ENCODE measurements around the gene GDPGP1. TPM values are rescaled to one million over a fixed set of nuclear protein-coding genes. Genes with fewer than 3 reads are reported as not detected.
A peak's percentile ranks its signal among the peaks of the same experiment; 100 is the strongest.
"Not testable (repeated sequence)": the region's sequence is repeated elsewhere in the genome, so short reads cannot be mapped to it uniquely, and the experiment has no call there.

GDPGP1 gene
- total RNA-seq, 2 experiments from 2014 or later = 10.3 to 10.5 TPM

DNA sequence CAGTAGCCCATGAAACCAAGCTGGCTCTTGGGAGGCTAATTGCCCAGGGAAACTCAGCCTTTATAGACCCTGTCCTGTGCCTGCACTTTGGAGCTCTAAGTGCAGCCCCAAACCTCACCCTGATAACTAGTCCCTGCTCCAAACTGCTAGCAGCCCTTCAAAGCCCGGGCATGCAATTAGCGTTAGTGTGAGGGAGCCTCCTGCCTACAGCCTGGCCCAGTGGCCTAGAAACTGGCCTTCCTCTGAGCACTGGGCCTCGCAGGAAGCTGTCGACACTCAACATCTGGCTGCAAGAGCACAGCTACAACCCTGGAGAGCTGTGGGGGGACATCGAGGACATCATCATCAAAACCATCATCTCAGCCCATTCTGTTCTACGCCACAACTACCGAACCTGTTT lies 23.8 kb downstream of the GDPGP1 start:
- CTCF ChIA-PET = no interaction called here
- POLR2A ChIA-PET = interaction anchor here (1.0 to 1.3 kb wide), 3 partner anchors 9 to 25 kb away, joined by 3 read pairs; no protein-coding TSS in a partner anchor
- Mint-ChIP-seq H3K27me3 (no peaks in the 10 kb centered on the region), H3K4me1 (peaks cover 34% of the 10 kb centered on the region), H3K36me3 (ENCODE audit: low read depth) (peaks cover 2% of the 10 kb centered on the region), H3K9me3 (no peaks in the 10 kb centered on the region), H3K27ac (peak overlapping the region; percentile 41), H3K4me3 (no peak overlapping the region)
- DNase-seq = no peak

DNA sequence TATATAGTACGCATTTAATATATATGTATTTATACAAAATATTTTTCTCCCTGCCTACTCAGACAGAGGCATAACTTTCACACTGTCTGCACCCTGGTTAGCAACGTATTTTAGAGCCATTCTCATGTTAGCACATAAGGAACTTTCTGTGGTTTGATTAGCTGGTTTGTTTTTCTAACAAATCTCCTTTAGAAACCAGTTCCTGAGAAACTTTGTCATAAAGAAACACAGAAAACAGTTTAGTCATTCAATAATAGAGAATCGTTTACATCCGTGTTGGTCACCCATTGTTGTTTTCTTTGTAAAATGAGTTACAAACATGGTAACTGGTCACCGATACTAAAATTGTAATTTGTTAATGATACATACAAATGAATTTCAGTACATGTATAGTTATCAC lies 25.5 kb downstream of the GDPGP1 start:
- Mint-ChIP-seq H3K4me1 (peaks cover 43% of the 10 kb centered on the region), H3K36me3 (ENCODE audit: low read depth) (peaks cover 2% of the 10 kb centered on the region), H3K4me3 (no peak overlapping the region), H3K9me3 (no peaks in the 10 kb centered on the region), H3K27ac (peak overlapping the region; percentile 66), H3K27me3 (no peaks in the 10 kb centered on the region)
- CTCF ChIA-PET = interaction anchor here (0.6 to 1.6 kb wide), 2 partner anchors 42 to 592 kb away, joined by 4 to 6 read pairs; no protein-coding TSS in a partner anchor
- POLR2A ChIA-PET = interaction anchor here (0.8 to 1.4 kb wide), 3 partner anchors 11 to 27 kb away, joined by 3 to 12 read pairs (median 4); partner anchors contain the start of genes CIB1 and GDPGP1
- DNase-seq = no peak

DNA sequence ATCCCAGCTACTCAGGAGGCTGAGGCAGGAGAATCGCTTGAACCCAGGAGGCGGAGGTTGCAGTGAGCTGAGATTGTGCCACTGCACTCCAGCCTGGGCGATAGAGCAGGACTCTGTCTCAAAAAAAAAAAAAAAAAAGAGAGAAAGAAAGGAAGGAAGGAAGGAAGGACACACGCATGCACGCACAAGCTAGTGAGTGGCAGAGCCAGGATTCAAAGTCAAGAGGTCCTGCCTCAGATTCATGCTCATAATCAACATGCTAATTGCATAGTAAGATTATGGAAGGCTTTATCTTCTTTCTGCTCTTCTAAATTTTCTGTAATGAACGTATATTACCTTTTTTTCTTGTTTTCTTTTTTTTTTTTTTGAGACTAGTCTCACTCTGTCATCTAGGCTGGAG lies 26.7 kb downstream of the GDPGP1 start:
- not testable (repeated sequence) for H3K4me3 Mint-ChIP-seq; H3K36me3 Mint-ChIP-seq (ENCODE audit: low read depth); DNase-seq; H3K27me3 Mint-ChIP-seq; H3K9me3 Mint-ChIP-seq; H3K27ac Mint-ChIP-seq
- ChIA-PET POLR2A (interaction anchor here (1.5 to 4.4 kb wide), 2 partner anchors 27 to 29 kb away, joined by 5 to 27 read pairs; partner anchors contain the start of genes CIB1 and GDPGP1), CTCF (interaction anchor here (0.7 to 2.0 kb wide), 3 partner anchors 12 to 33 kb away, joined by 3 to 6 read pairs (median 4); partner anchors contain the start of gene TTLL13)
- H3K4me1 Mint-ChIP-seq = peaks cover 47% of the 10 kb centered on the region

DNA sequence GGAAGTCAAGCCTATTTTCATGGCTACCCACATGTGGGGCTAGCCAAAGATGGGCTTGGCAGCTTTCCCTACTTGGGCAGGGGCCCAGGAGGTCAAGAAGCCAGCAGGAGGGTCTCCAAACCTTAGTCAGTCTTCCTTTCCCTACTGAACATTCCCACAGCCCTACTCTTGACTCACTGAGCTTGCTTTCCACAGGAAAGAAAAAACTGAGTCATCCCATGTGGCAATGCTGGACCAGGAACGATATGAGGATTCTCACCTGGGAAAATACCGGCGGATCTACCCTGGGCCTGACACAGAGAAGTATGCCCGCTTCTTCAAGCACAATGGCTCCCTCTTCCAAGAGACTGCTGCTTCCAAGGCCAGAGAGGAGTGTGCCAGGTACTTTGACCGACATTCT lies 27.8 kb downstream of the GDPGP1 start:
- DNase-seq = no peak
- H3K36me3 Mint-ChIP-seq (ENCODE audit: low read depth) = peaks cover 5% of the 10 kb centered on the region
- ChIA-PET CTCF (interaction anchor here (1.8 to 2.0 kb wide), 2 partner anchors 13 to 31 kb away, joined by 4 to 6 read pairs; partner anchors contain the start of gene TTLL13), POLR2A (interaction anchor here (1.5 to 4.4 kb wide), 2 partner anchors 28 to 30 kb away, joined by 5 to 27 read pairs; partner anchors contain the start of genes CIB1 and GDPGP1)
- no peak overlapping the region for H3K27ac Mint-ChIP-seq
- no peaks in the 10 kb centered on the region for H3K27me3 Mint-ChIP-seq
- peaks cover 51% of the 10 kb centered on the region for H3K4me1 Mint-ChIP-seq
- no peaks in the 10 kb centered on the region for H3K9me3 Mint-ChIP-seq
- no peak overlapping the region for H3K4me3 Mint-ChIP-seq

DNA sequence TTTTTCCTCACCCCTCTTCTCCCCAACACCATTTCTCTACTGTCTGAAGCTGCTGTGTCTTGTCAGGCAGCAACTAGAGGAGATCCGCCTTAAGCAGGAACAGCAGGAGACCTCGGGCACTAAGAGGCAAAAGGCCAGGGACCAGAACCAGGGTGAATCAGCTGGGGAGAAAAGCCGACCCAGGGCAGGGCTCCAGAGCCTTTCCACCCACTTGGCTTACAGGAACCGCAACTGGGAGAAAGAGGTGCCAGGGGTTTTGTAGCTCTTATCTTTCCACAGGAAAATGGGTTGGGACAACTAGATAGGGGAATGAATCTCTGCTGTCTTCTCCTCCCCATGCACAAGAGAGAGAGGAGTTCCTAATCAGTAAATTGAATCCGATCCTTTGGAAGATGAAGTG lies 28.4 kb downstream of the GDPGP1 start:
- no peak overlapping the region for H3K4me3 Mint-ChIP-seq

DNA sequence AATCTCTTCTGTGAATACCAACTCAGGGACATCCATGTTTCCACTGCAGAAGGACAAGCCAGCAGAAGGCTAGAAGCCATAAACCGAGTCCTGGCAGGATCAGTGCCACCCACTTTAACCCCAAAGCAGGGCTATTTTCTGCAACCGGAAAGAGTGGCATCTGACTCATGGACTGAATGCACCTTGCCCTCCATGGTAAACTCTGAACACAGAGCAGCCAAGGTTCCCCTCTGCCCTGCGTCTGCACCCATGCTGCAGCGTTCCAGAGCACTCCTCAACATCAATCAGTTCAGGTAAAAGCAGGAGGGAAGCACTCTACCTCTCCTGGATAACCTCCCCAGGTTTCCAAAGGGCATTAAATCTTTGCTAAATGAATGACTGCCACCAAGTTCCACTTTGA lies 30.7 kb downstream of the GDPGP1 start:
- Mint-ChIP-seq H3K4me1 (peaks cover 48% of the 10 kb centered on the region), H3K9me3 (no peaks in the 10 kb centered on the region), H3K4me3 (peak overlapping the region; percentile 87), H3K36me3 (ENCODE audit: low read depth) (peaks cover 21% of the 10 kb centered on the region), H3K27ac (peak overlapping the region; percentile 90), H3K27me3 (no peaks in the 10 kb centered on the region)
- ChIA-PET CTCF (no interaction called here), POLR2A (no interaction called here)
- peak; percentile 61 for DNase-seq

More for the DNA sequence above, 28.4 kb downstream of the GDPGP1 start:
- Mint-ChIP-seq H3K9me3 (no peaks in the 10 kb centered on the region), H3K36me3 (ENCODE audit: low read depth) (peaks cover 6% of the 10 kb centered on the region), H3K27ac (no peak overlapping the region), H3K4me1 (peaks cover 52% of the 10 kb centered on the region), H3K27me3 (no peaks in the 10 kb centered on the region)
- CTCF ChIA-PET = no interaction called here
- DNase-seq = no peak
- POLR2A ChIA-PET = interaction anchor here (1.5 to 4.4 kb wide), 2 partner anchors 29 to 31 kb away, joined by 5 to 27 read pairs; partner anchors contain the start of genes CIB1 and GDPGP1

DNA sequence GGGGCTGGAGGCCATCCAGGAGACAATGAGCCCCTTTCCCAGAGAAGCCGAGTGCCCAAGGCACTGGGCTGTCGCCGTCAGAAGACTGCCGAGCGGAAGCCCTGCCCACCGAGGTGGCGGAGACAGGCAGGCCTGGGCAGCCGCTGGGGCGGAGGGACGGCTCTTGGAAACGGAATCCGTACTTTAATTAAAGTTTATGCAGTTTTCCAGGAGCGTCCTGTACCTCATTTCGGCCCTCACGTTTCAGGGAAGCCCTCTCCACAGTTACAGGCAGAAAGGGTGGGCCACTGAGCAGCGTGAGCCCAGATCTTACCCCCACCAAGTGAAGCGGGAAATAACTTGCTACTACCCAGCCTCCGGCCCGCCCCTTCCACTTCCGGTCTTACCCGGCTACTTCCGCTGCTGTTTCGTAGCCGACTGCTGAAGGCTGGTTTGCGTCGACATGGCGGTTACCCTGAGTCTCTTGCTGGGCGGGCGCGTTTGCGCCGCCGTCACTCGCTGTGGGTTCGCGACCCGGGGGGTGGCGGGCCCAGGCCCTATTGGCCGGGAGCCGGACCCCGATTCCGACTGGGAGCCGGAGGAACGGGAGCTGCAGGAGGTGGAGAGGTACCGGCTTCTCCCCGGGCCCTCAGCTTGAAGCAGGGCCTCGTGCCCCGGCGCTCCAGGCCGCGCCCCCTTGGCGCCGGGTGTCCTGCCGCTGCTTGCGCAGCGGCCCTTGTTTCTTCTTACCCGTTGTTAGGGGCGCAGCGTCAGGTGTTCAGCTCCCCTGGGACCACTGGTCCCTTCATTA lies 31.5 kb downstream of the GDPGP1 start, which contains the start of gene NGRN:
Gene NGRN (plus strand): TSS at position 402 of the 790 bp plus-strand sequence. CDS start 41 bp downstream, at position 443.
- peak; percentile 94 for DNase-seq
- Mint-ChIP-seq H3K9me3 (no peaks in the 10 kb centered on the region), H3K27me3 (no peaks in the 10 kb centered on the region), H3K4me3 (peak within 1 kb of the TSS; percentile 87), H3K36me3 (ENCODE audit: low read depth) (peaks cover 29% of the 10 kb centered on the region), H3K27ac (peak within 1 kb of the TSS; percentile 90), H3K4me1 (peaks cover 50% of the 10 kb centered on the region)
- ChIA-PET POLR2A (interaction anchor here (0.6 to 4.0 kb wide), 23 partner anchors 10 to 670 kb away, joined by 3 to 99 read pairs (median 6); partner anchors contain the start of genes AP3S2, CIB1, GDPGP1 and IDH2), CTCF (interaction anchor here (0.9 to 1.1 kb wide), 4 partner anchors 28 to 670 kb away, joined by 3 to 6 read pairs (median 4); partner anchors contain the start of genes CIB1 and GDPGP1)

DNA sequence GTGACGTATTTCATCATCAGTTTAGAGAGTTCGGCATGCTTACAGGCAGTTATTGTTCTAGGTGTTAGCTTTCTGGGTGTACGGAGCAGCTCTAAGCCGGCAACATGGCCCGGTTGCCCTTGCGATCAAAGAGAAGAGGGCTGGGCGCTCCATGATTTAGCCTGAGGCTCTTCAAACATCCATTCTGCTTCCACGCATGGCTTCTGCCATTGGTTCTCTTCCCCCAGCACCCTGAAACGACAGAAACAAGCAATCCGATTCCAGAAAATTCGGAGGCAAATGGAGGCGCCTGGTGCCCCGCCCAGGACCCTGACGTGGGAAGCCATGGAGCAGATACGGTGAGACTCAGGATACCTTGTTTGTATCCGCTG lies 32.0 kb downstream of the GDPGP1 start:
- CTCF ChIA-PET = interaction anchor here (0.9 to 1.1 kb wide), 4 partner anchors 27 to 669 kb away, joined by 3 to 6 read pairs (median 4); partner anchors contain the start of genes CIB1 and GDPGP1
- peaks cover 55% of the 10 kb centered on the region for H3K4me1 Mint-ChIP-seq
- no peaks in the 10 kb centered on the region for H3K9me3 Mint-ChIP-seq
- peak overlapping the region; percentile 87 for H3K4me3 Mint-ChIP-seq
- H3K27me3 Mint-ChIP-seq = no peaks in the 10 kb centered on the region
- H3K27ac Mint-ChIP-seq = peak overlapping the region; percentile 90
- DNase-seq = peak; percentile 63
- POLR2A ChIA-PET = interaction anchor here (0.6 to 4.0 kb wide), 23 partner anchors 10 to 669 kb away, joined by 3 to 99 read pairs (median 6); partner anchors contain the start of genes AP3S2, CIB1, GDPGP1 and IDH2
- peaks cover 34% of the 10 kb centered on the region for H3K36me3 Mint-ChIP-seq (ENCODE audit: low read depth)

DNA sequence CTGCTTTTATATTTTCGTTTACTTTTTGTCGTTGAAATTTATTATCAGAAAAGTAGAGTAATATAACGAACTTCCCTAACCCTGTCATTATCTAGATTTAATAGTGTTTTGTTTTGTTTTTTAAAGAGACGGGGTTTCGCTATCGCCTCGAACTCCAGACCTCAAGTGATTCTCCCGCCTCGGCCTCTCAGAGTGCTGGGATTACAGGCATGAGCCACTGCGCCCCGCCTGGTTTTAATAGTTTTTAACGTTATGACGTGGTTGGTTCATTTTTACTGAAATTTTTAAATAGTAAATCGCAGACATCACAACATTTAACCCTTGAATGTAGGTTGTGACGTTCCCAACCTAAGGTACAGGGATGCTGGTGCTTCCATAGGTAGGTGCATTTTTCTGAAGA lies 32.5 kb downstream of the GDPGP1 start:
- Mint-ChIP-seq H3K27ac (peak overlapping the region; percentile 90), H3K27me3 (no peaks in the 10 kb centered on the region), H3K9me3 (no peaks in the 10 kb centered on the region), H3K36me3 (ENCODE audit: low read depth) (peaks cover 38% of the 10 kb centered on the region), H3K4me1 (peaks cover 59% of the 10 kb centered on the region), H3K4me3 (peak overlapping the region; percentile 87)
- DNase-seq = peak; percentile 38
- POLR2A ChIA-PET = interaction anchor here (0.9 to 4.0 kb wide), 15 partner anchors 9 to 688 kb away, joined by 3 to 99 read pairs (median 7); partner anchors contain the start of genes CIB1, GDPGP1, IDH2 and RCCD1
- CTCF ChIA-PET = interaction anchor here (1.1 kb wide), 2 partner anchors 27 to 33 kb away, joined by 4 to 6 read pairs; partner anchors contain the start of genes CIB1 and GDPGP1

DNA sequence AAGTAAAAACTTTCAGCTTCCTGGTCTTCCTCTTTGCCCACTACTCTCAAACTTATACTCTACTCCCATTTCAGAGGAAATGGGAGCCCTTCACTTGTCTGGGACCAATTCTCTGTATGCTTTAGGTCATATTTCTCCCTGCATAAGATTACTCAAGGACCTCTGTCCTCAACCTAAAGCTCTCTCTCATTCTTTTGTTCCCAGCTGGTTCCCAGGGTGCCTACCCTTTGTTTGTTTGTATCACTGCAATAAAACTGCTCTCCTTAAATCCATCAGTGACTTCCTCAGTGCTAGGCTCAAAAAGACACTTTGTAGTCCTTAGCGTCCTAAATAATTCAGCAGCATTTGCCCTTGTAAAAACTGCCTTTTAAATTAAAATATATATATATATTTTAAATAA lies 34.4 kb downstream of the GDPGP1 start:
- H3K36me3 Mint-ChIP-seq (ENCODE audit: low read depth) = peaks cover 51% of the 10 kb centered on the region
- no peak overlapping the region for H3K27ac Mint-ChIP-seq
- POLR2A ChIA-PET = interaction anchor here (0.6 to 4.0 kb wide), 3 partner anchors 36 to 162 kb away, joined by 3 to 99 read pairs (median 4); partner anchors contain the start of genes CIB1 and GDPGP1

DNA sequence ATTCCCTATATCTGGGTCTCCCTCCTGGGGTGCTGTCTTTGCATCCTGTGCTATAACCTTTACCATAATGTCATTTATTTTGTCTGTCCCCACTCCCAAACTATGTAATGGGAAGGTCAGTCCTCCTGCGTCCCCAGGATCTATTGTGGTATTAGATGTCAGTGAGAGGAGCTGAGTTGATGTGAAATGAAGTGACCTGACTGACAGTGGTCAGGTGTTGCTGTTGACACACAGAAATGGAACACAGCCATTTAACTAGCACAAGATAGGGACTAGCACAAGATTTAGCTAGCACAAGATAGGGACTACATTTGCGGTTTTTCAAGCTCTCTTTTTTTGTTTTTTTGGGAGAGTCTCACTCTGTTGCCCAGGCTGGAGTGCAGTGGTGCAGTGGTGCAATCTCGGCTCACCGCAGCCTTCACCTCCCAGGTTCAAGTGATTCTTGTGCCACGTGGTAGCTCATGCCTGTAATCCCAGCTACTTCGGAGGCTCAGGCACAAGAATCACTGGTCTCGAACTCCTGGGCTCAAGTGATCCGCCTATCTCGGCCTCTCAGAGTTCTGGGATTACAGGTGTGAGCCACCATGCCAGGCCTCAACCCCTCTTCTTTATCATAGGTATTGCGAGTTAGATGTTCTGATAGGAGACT lies 36.6 kb downstream of the GDPGP1 start:
- peaks cover 61% of the 10 kb centered on the region for H3K36me3 Mint-ChIP-seq (ENCODE audit: low read depth)

More for the DNA sequence above, 34.4 kb downstream of the GDPGP1 start:
- Mint-ChIP-seq H3K4me1 (peaks cover 62% of the 10 kb centered on the region), H3K4me3 (peak overlapping the region; percentile 23), H3K9me3 (no peaks in the 10 kb centered on the region), H3K27me3 (no peaks in the 10 kb centered on the region)
- DNase-seq = no peak
- CTCF ChIA-PET = interaction anchor here (0.8 to 1.9 kb wide), 5 partner anchors 25 to 125 kb away, joined by 3 to 11 read pairs (median 4); partner anchors contain the start of genes CIB1 and GDPGP1

More for the DNA sequence above, 36.6 kb downstream of the GDPGP1 start:
- no peaks in the 10 kb centered on the region for H3K27me3 Mint-ChIP-seq
- H3K4me1 Mint-ChIP-seq = peaks cover 51% of the 10 kb centered on the region
- DNase-seq = no peak
- ChIA-PET CTCF (interaction anchor here (0.8 to 1.0 kb wide), 2 partner anchors 22 to 31 kb away, joined by 3 to 7 read pairs; no protein-coding TSS in a partner anchor), POLR2A (interaction anchor here (0.8 to 1.0 kb wide), 2 partner anchors 11 to 661 kb away, joined by 3 read pairs; partner anchors contain the start of gene HDDC3)
- no peaks in the 10 kb centered on the region for H3K9me3 Mint-ChIP-seq
- H3K27ac Mint-ChIP-seq = peak overlapping the region; percentile 32
- no peak overlapping the region for H3K4me3 Mint-ChIP-seq
